Ascending aorta (tissue), 2 donors: ENCODE results near the gene MLLT6. TPM values are rescaled to one million over a fixed set of nuclear protein-coding genes. Genes with fewer than 3 reads are reported as not detected.

ENCODE experiments used
- DNase-seq, 2 donors: peaks; one replicate each; pipeline ENCODE4 v3.0.0-alpha.2; 2019; ENCODE audit warnings: low spot score in 2 of 2
- H3K27ac ChIP-seq, 2 donors: fragments of 200-600 bp; sonication (generic); one replicate each; pipeline ENCODE4 v1.5.1; 2016 to 2017; ENCODE audit warnings: mild to moderate bottlenecking in 1 of 2
- H3K27me3 ChIP-seq: fragments of 200-600 bp; sonication (generic); one replicate; pipeline ENCODE4 v1.5.1; 2017
- H3K36me3 ChIP-seq, 2 donors: fragments of 200-600 bp; sonication (generic); one replicate each; pipeline ENCODE4 v1.5.1; 2016
- H3K4me1 ChIP-seq, 2 donors: fragments of 200-600 bp; sonication (generic); one replicate each; pipeline ENCODE4 v1.5.1; 2016 to 2017; ENCODE audit warnings: mild to moderate bottlenecking in 1 of 2
- H3K4me3 ChIP-seq, 2 donors: fragments of 200-600 bp; sonication (generic); one replicate each; pipeline ENCODE4 v1.5.1; 2016 to 2017; ENCODE audit warnings: mild to moderate bottlenecking in 1 of 2
- H3K9me3 ChIP-seq, 2 donors: fragments of 200-600 bp; sonication (generic); one replicate each; pipeline ENCODE4 v1.5.1; 2016
- intact Hi-C: fragments of 100-400 bp; cut with DNase I; formaldehyde crosslinking; loops from one replicate; pipeline ENCODE4 v1.15.1; 2023
- total RNA-seq: library from RNA; depleted of rRNA; stranded (reverse); fragments of >200 nt; gene quantifications from one replicate; pipeline ENCODE4 v1.1.0, GENCODE V29; 2016
- TF ChIP-seq, protein P1 (sequence below), 3 experiments: fragments of 200-600 bp in 2 of 3; fragments of 450-650 bp in 1 of 3; sonication (generic) in 2 of 3; IDR thresholded peaks; one replicate each; pipeline ENCODE4 v1.5.1; 2016 to 2019; ENCODE audit warnings: antibody characterized with exemption in 3 of 3, mild to moderate bottlenecking in 1 of 3, moderate library complexity in 1 of 3

The MLLT6 gene
- total RNA-seq, 1 donor from 2014 or later = 100 TPM

DNA sequence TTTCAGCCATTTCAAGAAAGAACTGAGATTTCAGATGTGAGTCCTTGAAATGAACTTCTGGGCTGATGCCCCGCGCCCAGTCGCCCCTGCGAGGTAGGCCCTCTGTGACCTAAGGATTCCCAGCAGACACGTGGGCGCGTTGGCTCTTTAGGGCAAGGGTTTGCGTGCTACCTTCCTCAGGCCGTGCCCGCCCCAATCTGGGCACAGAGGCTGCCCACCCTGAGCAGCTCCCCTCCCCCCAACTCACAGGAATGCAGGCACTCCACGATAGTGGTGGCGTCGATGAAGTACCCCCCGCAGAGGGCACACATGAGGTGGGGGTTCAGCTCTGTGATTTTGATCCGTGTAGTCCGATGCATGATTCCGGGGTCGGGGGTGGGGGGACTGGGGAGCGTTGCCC, 35.0 kb downstream of the MLLT6 start:
- Histone ChIP-seq H3K4me3 (no peak overlapping the region), H3K27ac (no peak overlapping the region), H3K36me3 (peaks cover 21 to 43% of the 10 kb centered on the region in 2 donors), H3K27me3 (no peaks in the 10 kb centered on the region), H3K4me1 (peaks cover 0 to 22% of the 10 kb centered on the region in 2 donors), H3K9me3 (no peaks in the 10 kb centered on the region)
- TF ChIP-seq, protein P1, sequence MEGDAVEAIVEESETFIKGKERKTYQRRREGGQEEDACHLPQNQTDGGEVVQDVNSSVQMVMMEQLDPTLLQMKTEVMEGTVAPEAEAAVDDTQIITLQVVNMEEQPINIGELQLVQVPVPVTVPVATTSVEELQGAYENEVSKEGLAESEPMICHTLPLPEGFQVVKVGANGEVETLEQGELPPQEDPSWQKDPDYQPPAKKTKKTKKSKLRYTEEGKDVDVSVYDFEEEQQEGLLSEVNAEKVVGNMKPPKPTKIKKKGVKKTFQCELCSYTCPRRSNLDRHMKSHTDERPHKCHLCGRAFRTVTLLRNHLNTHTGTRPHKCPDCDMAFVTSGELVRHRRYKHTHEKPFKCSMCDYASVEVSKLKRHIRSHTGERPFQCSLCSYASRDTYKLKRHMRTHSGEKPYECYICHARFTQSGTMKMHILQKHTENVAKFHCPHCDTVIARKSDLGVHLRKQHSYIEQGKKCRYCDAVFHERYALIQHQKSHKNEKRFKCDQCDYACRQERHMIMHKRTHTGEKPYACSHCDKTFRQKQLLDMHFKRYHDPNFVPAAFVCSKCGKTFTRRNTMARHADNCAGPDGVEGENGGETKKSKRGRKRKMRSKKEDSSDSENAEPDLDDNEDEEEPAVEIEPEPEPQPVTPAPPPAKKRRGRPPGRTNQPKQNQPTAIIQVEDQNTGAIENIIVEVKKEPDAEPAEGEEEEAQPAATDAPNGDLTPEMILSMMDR (IDR thresholded peaks at IDR 0.05) = no peak
- DNase-seq = no peak
- intact Hi-C loops = no loop called here

DNA sequence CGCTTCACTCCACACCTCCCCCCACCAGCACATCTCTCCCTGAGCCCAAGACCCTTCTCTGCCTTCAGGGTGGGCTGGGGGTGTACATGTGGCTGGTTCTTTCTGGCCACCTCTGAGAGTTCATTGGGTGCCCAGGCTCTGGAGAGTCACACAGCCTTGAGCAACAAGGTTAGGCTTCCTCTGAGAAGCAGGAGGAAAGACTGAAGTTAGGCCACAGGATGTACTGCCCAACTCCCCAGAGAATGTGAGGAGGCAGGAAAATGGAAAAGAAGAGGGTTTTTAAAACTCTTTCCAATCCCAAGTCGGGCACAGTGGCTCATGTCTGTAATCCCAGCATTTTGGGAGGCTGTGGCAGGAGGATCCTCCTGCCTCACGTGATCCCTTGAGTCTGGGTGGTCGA, 35.7 kb downstream of the MLLT6 start:
- Histone ChIP-seq H3K27ac (peak overlapping the region in 1 of 2 donors; percentile 67), H3K36me3 (peaks cover 21 to 39% of the 10 kb centered on the region in 2 donors), H3K27me3 (no peaks in the 10 kb centered on the region), H3K9me3 (no peaks in the 10 kb centered on the region), H3K4me1 (peaks cover 0 to 20% of the 10 kb centered on the region in 2 donors), H3K4me3 (no peak overlapping the region)
- TF ChIP-seq, protein P1 (IDR thresholded peaks at IDR 0.05) = no peak
- intact Hi-C loops = no loop called here
- DNase-seq = no peak

DNA sequence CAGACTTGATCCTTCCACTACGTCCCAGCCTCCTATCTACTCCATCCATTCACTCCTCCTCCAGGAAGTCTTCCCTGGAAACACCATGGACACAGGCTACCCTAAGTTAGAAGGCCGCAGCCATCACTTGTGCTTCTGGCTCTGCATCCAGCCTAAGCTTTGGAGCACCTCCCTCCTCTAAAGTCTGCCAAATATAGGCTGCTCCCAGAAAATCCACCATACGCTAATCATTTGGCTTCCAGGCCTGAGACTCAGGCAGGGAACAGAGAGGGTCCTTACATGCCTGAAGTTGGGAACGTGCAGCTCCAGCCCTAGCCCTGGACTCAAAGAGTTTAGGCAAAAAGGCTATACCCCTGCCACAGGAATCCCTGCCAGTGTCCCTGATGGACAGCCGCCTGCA, 36.4 kb downstream of the MLLT6 start:
- Histone ChIP-seq H3K27ac (peak overlapping the region; percentile 67 to 78), H3K36me3 (peaks cover 21 to 33% of the 10 kb centered on the region in 2 donors), H3K4me1 (peaks cover 0 to 24% of the 10 kb centered on the region in 2 donors), H3K9me3 (no peaks in the 10 kb centered on the region), H3K27me3 (no peaks in the 10 kb centered on the region), H3K4me3 (no peak overlapping the region)
- intact Hi-C loops = no loop called here
- TF ChIP-seq, protein P1 (IDR thresholded peaks at IDR 0.05) = no peak
- DNase-seq = no peak

DNA sequence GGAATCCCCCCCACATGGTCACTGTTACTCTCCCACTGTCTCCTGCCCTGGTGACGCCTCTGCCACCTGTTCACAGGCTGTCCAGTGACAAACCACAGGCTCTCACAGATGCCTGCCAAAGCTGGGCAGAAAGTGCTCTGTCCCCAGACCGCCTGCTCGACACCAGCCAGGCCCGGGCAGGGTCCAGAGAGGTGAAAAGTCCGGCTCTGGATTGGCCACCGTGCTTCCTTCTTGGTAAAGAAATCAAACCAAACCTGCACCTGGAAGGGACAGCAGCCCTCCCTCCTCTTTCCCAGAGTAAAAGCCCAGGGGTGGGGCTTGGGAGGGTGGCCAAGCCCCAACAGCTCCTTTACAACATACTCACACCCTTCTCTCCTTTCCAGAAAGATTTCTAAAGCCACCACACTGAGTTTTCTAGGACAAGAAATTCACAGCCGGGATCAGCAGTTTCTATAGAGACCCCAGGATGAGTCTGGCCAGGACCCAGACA, 36.9 kb downstream of the MLLT6 start:
- no peaks in the 10 kb centered on the region for H3K27me3 ChIP-seq
- peak overlapping the region; percentile 67 to 78 for H3K27ac ChIP-seq
- no peak for DNase-seq
- H3K9me3 ChIP-seq = no peaks in the 10 kb centered on the region
- no peak overlapping the region for H3K4me3 ChIP-seq
- peaks cover under 1 to 29% of the 10 kb centered on the region in 2 donors for H3K4me1 ChIP-seq
- TF ChIP-seq, protein P1 (IDR thresholded peaks at IDR 0.05) = no peak
- intact Hi-C loops = no loop called here
- H3K36me3 ChIP-seq = peaks cover 18 to 31% of the 10 kb centered on the region in 2 donors

DNA sequence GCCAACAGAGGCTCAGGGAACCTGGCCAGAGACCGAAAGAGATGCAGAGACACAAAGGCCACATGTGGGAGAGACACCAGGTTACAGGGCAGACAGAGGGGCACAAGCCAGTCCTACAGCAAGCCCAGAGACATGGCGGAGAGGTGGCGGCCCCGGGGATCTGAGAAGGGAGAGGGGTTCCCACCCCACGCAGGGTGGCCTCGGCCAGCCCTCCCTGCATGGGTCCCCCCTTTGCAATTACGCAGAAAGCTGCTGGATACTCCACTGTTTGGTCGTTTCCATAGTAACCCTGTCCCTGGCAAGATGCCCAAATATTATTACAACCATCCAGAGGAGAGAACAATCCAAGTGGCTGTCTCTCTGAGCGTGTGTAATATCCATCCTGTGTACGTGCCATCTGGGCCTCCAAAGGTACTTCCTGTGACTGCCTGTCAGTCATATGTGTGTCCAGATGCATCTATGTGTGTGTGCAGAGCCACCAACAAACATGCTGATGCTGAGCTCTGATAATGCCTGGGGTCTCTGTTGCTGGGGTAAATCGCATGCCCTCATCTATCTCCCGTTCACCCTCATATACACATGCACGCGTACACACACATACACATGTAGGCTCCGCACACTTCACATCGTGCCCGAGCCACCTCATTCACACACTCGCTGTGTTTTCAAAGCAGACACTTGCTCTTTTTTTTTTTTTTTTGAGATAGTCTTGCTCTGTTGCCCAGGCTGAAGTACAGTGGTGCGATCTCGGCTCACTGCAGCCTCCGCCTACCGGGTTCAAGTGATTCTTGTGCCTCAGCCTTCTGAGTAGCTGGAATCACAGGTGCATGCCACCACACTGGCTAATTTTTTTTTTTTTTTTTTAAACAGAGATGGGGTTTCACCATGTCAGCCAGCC, 37.6 kb downstream of the MLLT6 start:
- peak in 1 of 2 donors; percentile 83 for DNase-seq
- H3K36me3 ChIP-seq = peaks cover 15 to 24% of the 10 kb centered on the region in 2 donors
- TF ChIP-seq, protein P1 (IDR thresholded peaks at IDR 0.05) = no peak
- intact Hi-C loops = no loop called here
- H3K4me1 ChIP-seq = peaks cover 3 to 31% of the 10 kb centered on the region in 2 donors
- no peaks in the 10 kb centered on the region for H3K27me3 ChIP-seq
- H3K27ac ChIP-seq = peak overlapping the region; percentile 67 to 78
- H3K4me3 ChIP-seq = no peak overlapping the region
- H3K9me3 ChIP-seq = no peaks in the 10 kb centered on the region
